SK-N-MC (cell line): Measurements from ENCODE around the gene SLC25A22.

ENCODE experiments used
- DNase-seq: peaks from one replicate; pipeline ENCODE4 v3.0.0-alpha.2; 2011; ENCODE audit warnings: low read depth, low spot score
- H3K27ac ChIP-seq: fragments of 200-600 bp; sonication (generic); 2 replicates; pipeline ENCODE4 v1.5.1; 2016; ENCODE audit warnings: mixed run types
- H3K36me3 ChIP-seq: fragments of 200-600 bp; sonication (generic); 2 replicates; pipeline ENCODE4 v1.6.1; 2017; ENCODE audit warnings: antibody characterized with exemption, low read length, mixed read lengths; ENCODE audit not compliant: insufficient read depth
- H3K4me3 ChIP-seq: fragments of 200-600 bp; sonication (generic); 2 replicates; pipeline ENCODE4 v1.5.1; 2016
- H3K9ac ChIP-seq: fragments of 200-600 bp; sonication (generic); 2 replicates; pipeline ENCODE4 v1.8.0; 2017; ENCODE audit warnings: mixed run types, mixed read lengths; ENCODE audit not compliant: insufficient read length
- H3K9me3 ChIP-seq: fragments of 200-600 bp; sonication (generic); 2 replicates; pipeline ENCODE4 v1.6.1; 2017; ENCODE audit warnings: low read depth, mild to moderate bottlenecking, antibody characterized with exemption, low read length, moderate library complexity, mixed read lengths
- EZH2 ChIP-seq: fragments of 200-600 bp; sonication (generic); IDR thresholded peaks from one replicate; pipeline ENCODE4 v1.6.1; 2017; ENCODE audit warnings: antibody characterized with exemption
- FOXP2 ChIP-seq: optimal IDR thresholded peaks from 2 replicates; pipeline ENCODE3; 2011; ENCODE audit warnings: mild to moderate bottlenecking, moderate library complexity; ENCODE audit not compliant: insufficient read depth; ENCODE audit errors: extremely low read length, control extremely low read depth
- POLR2AphosphoS5 ChIP-seq: IDR thresholded peaks from 2 replicates; pipeline ENCODE4 v1.6.1; 2012; ENCODE audit warnings: mild to moderate bottlenecking, low read depth, low read length, borderline replicate concordance

SLC25A22 gene

GRCh38 chr11:825366-826226 is 27.5 kb upstream of the SLC25A22 start:
- no peak overlapping the region for H3K27ac ChIP-seq
- DNase-seq: no peak
- H3K4me3 ChIP-seq: no peak overlapping the region
- H3K36me3 ChIP-seq: no peaks in the 10 kb centered on the region; the same call in 1 of the 2 replicates
- no peak for TF ChIP-seq EZH2
- H3K9me3 ChIP-seq: no peaks in the 10 kb centered on the region
- no peak overlapping the region for H3K9ac ChIP-seq

- Histone ChIP-seq H3K4me3 (no peak overlapping the region), H3K36me3 (no peaks in the 10 kb centered on the region; the same call in 1 of the 2 replicates), H3K27ac (no peak overlapping the region), H3K9ac (no peak overlapping the region), H3K9me3 (no peaks in the 10 kb centered on the region)
- no peak for DNase-seq
- no peak for TF ChIP-seq EZH2
- TF ChIP-seq FOXP2: no peak
- no peak for TF ChIP-seq POLR2AphosphoS5
Observed at GRCh38 chr11:824942-825341, 26.9 kb upstream of the SLC25A22 start.

- Histone ChIP-seq H3K36me3 (no peaks in the 10 kb centered on the region; the same call in 1 of the 2 replicates), H3K4me3 (no peak overlapping the region), H3K27ac (no peak overlapping the region), H3K9me3 (no peaks in the 10 kb centered on the region), H3K9ac (no peak overlapping the region)
- DNase-seq: no peak
- no peak for TF ChIP-seq FOXP2
- no peak for TF ChIP-seq EZH2
- no peak for TF ChIP-seq POLR2AphosphoS5
Observed at GRCh38 chr11:824292-824880, 26.3 kb upstream of the SLC25A22 start.

GRCh38 chr11:823441-824291 is 25.6 kb upstream of the SLC25A22 start:
- no peaks in the 10 kb centered on the region for H3K9me3 ChIP-seq
- no peaks in the 10 kb centered on the region; the same call in 1 of the 2 replicates for H3K36me3 ChIP-seq
- no peak for DNase-seq
- H3K4me3 ChIP-seq: no peak overlapping the region
- TF ChIP-seq FOXP2 (no peak), POLR2AphosphoS5 (no peak), EZH2 (no peak)
- no peak overlapping the region for H3K9ac ChIP-seq
- no peak overlapping the region for H3K27ac ChIP-seq

GRCh38 chr11:821512-822371 is 23.7 kb upstream of the SLC25A22 start:
- Histone ChIP-seq H3K9ac (no peak overlapping the region), H3K4me3 (no peak overlapping the region), H3K27ac (no peak overlapping the region), H3K9me3 (no peaks in the 10 kb centered on the region), H3K36me3 (no peaks in the 10 kb centered on the region; the same call in 1 of the 2 replicates)
- TF ChIP-seq FOXP2: no peak
- TF ChIP-seq EZH2: no peak
- TF ChIP-seq POLR2AphosphoS5: no peak
- no peak for DNase-seq

GRCh38 chr11:820655-821511 is 22.8 kb upstream of the SLC25A22 start:
- Histone ChIP-seq H3K4me3 (peak overlapping the region; percentile 88), H3K9me3 (no peaks in the 10 kb centered on the region), H3K36me3 (no peaks in the 10 kb centered on the region; the same call in 1 of the 2 replicates), H3K9ac (peak overlapping the region; percentile 83), H3K27ac (no peak overlapping the region)
- DNase-seq: no peak
- TF ChIP-seq FOXP2 (no peak), POLR2AphosphoS5 (no peak), EZH2 (no peak)

GRCh38 chr11:819943-820649 is 22.0 kb upstream of the SLC25A22 start:
- Histone ChIP-seq H3K9ac (peak overlapping the region; percentile 83), H3K36me3 (no peaks in the 10 kb centered on the region; the same call in 1 of the 2 replicates), H3K4me3 (peak overlapping the region; percentile 88), H3K9me3 (no peaks in the 10 kb centered on the region), H3K27ac (no peak overlapping the region)
- no peak for DNase-seq
- TF ChIP-seq EZH2 (no peak), POLR2AphosphoS5 (no peak), FOXP2 (no peak)
